HS-5 (cell line): ENCODE results near the gene TUT4.
A peak's percentile ranks its signal among the peaks of the same experiment; 100 is the strongest.

Experiments used
- DNase-seq: peaks from one replicate; pipeline ENCODE4 v3.0.0-alpha.2; 2012; ENCODE audit warnings: low read depth

The TUT4 gene

GRCh38 chr1:52574594-52574993 is 21.7 kb upstream of the TUT4 start:
- peak; percentile 81 for DNase-seq

- no peak for DNase-seq
These were observed 19.5 kb upstream of the TUT4 start for GRCh38 chr1:52572387-52572786.

- DNase-seq = peak; percentile 18
These were observed 18.9 kb upstream of the TUT4 start for GRCh38 chr1:52571783-52572182.

- DNase-seq = no peak
These were observed 16.7 kb upstream of the TUT4 start for GRCh38 chr1:52569449-52570210.

- no peak for DNase-seq
These were observed 15.1 kb upstream of the TUT4 start for GRCh38 chr1:52567943-52568342.

GRCh38 chr1:52562766-52563165 is 9.9 kb upstream of the TUT4 start:
- no peak for DNase-seq

- DNase-seq = no peak
These were observed 7.0 kb upstream of the TUT4 start for GRCh38 chr1:52559875-52560274.

- DNase-seq = no peak
These were observed 6.0 kb upstream of the TUT4 start for GRCh38 chr1:52558941-52559340.

GRCh38 chr1:52556641-52557360 is 3.9 kb upstream of the TUT4 start:
- no peak for DNase-seq

GRCh38 chr1:52554756-52555155 is 1.9 kb upstream of the TUT4 start:
- DNase-seq = no peak

GRCh38 chr1:52554267-52554640 is 1.4 kb upstream of the TUT4 start:
- no peak for DNase-seq

- DNase-seq = peak; percentile 28
These were observed 722 bp upstream of the TUT4 start for GRCh38 chr1:52553362-52554266.

GRCh38 chr1:52552236-52552504 is 722 bp downstream of the TUT4 start:
- no peak for DNase-seq

- DNase-seq = peak; percentile 32
These were observed 1.2 kb downstream of the TUT4 start for GRCh38 chr1:52551507-52552235.

GRCh38 chr1:52550447-52550846 is 2.4 kb downstream of the TUT4 start:
- no peak for DNase-seq

GRCh38 chr1:52549267-52549666 is 3.6 kb downstream of the TUT4 start:
- no peak for DNase-seq

- DNase-seq = no peak
These were observed 6.0 kb downstream of the TUT4 start for GRCh38 chr1:52546852-52547251.

GRCh38 chr1:52544665-52545525 is 8.0 kb downstream of the TUT4 start:
- no peak for DNase-seq

GRCh38 chr1:52542085-52542688 is 10.7 kb downstream of the TUT4 start:
- no peak for DNase-seq

GRCh38 chr1:52534928-52535764 is 17.7 kb downstream of the TUT4 start:
- no peak for DNase-seq
